A673 (cell line): ENCODE data around the gene SPATA18. TPM values are rescaled to one million over a fixed set of nuclear protein-coding genes. Genes with fewer than 3 reads are reported as not detected.

Experiments
- BruUV-seq: library from RNA; stranded (reverse); fragments of 400-500 nt; replicated peaks from 2 replicates; lab custom pipeline; 2021; lab: Mats Ljungman, UMichigan
- CTCF ChIA-PET: fragments of 300-600 bp; sonication (Branson Sonifier 250); formaldehyde crosslinking; loops from one replicate; lab custom pipeline; 2022; ENCODE audit warnings: antibody characterized with exemption; lab: Charles Lee
- POLR2A ChIA-PET: fragments of 300-600 bp; sonication (Branson Sonifier 250); formaldehyde crosslinking; loops from one replicate; lab custom pipeline; 2022; ENCODE audit warnings: antibody characterized with exemption; ENCODE audit not compliant: low non-redundant PET; lab: Charles Lee
- DNase-seq: peaks from one replicate; pipeline ENCODE4 v3.0.0-alpha.2; 2015; ENCODE audit warnings: low spot score
- H3K27ac ChIP-seq: fragments of 200-600 bp; sonication (generic); 2 replicates; pipeline ENCODE4 v1.5.1; 2016; ENCODE audit warnings: mixed run types, low read depth, mild to moderate bottlenecking, mixed read lengths, antibody characterized with exemption, low read length; ENCODE audit not compliant: poor library complexity, severe bottlenecking
- H3K27me3 ChIP-seq: fragments of 200-600 bp; sonication (generic); replicated peaks from 2 replicates; pipeline ENCODE4 v1.6.1; 2017; ENCODE audit warnings: mixed run types, low read depth, mild to moderate bottlenecking, mixed read lengths, antibody characterized with exemption, low read length; ENCODE audit not compliant: insufficient read depth, poor library complexity
- H3K36me3 ChIP-seq: fragments of 200-600 bp; sonication (generic); 2 replicates; pipeline ENCODE4 v1.6.1; 2016; ENCODE audit warnings: mixed run types, mild to moderate bottlenecking, mixed read lengths, antibody characterized with exemption, low read length; ENCODE audit not compliant: insufficient read depth, poor library complexity, severe bottlenecking
- H3K4me1 ChIP-seq: fragments of 200-600 bp; sonication (generic); 2 replicates; pipeline ENCODE4 v1.6.1; 2017; ENCODE audit warnings: mixed run types, mild to moderate bottlenecking, mixed read lengths, antibody characterized with exemption, low read length; ENCODE audit not compliant: insufficient read depth, poor library complexity, severe bottlenecking
- H3K4me3 ChIP-seq: fragments of 200-600 bp; sonication (generic); 2 replicates; pipeline ENCODE4 v1.5.1; 2016; ENCODE audit warnings: low read depth, mixed run types, mild to moderate bottlenecking, mixed read lengths, low read length; ENCODE audit not compliant: poor library complexity, severe bottlenecking
- H3K9me3 ChIP-seq: fragments of 200-600 bp; sonication (generic); 2 replicates; pipeline ENCODE4 v1.6.1; 2016; ENCODE audit warnings: mixed run types, low read depth, mild to moderate bottlenecking, mixed read lengths, antibody characterized with exemption, low read length; ENCODE audit not compliant: poor library complexity, severe bottlenecking
- CTCF ChIP-seq: fragments of 300-800, 200-600 bp; sonication (generic); conservative IDR thresholded peaks from 2 replicates; pipeline ENCODE4 v1.5.1; 2017; ENCODE audit warnings: low read depth, mild to moderate bottlenecking, antibody characterized with exemption, low read length, moderate library complexity, mixed read lengths
- EZH2 ChIP-seq: fragments of 200-600 bp; sonication (generic); IDR thresholded peaks from 2 replicates; pipeline ENCODE4 v1.6.1; 2017; ENCODE audit warnings: borderline replicate concordance, low read depth, mild to moderate bottlenecking, mixed read lengths, antibody characterized with exemption, low read length; ENCODE audit not compliant: poor library complexity, severe bottlenecking
- intact Hi-C: fragments of 100-400 bp; cut with micrococcal nuclease; formaldehyde crosslinking; loops from one replicate; pipeline ENCODE4 v1.10.0; 2022; ENCODE audit not compliant: unreplicated experiment
- total RNA-seq: library from RNA; stranded (reverse); gene quantifications from 2 replicates; pipeline ENCODE4 v1.2.3, GENCODE V29; 2021

SPATA18 gene
- total RNA-seq, 1 experiment from 2014 or later: 0.71 TPM

DNA sequence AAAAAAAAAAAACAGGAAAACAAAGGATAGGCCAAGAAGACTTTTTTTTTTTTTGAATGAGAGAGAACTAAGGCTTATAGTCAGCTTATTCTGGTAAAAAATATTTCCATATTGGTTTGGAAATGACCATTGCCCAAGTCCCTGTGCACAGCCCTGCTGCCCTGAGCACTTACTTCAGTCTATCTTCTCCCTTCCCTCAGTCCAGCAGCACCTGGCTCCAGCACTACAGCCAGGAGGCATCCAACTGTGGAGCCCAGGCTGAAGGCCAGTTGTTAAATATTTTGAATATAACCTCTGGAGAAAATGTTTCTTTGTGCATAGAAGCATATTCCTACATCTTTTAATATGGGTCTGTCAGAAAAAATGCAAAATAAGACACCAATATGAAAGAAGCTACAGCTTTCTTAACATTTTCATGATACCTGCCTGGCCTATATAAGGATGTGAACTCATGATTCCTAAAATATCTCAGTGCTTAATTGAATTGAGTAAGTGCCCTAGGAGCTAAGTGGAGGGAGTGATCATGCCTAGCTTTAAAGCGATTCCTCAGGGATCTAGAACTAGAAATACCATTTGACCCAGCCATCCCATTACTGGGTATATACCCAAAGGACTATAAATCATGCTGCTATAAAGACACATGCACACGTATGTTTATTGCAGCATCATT is 45.4 kb upstream of the SPATA18 start:
- Histone ChIP-seq H3K4me3 (no peak overlapping the region), H3K36me3 (no peaks in the 10 kb centered on the region), H3K27me3 (no peaks in the 10 kb centered on the region), H3K4me1 (no peaks in the 10 kb centered on the region), H3K27ac (no peak overlapping the region), H3K9me3 (no peaks in the 10 kb centered on the region)
- no TSS peak for BruUV-seq
- no peak for DNase-seq
- CTCF ChIA-PET: no interaction called here
- intact Hi-C loops: no loop called here
- POLR2A ChIA-PET: no interaction called here
- TF ChIP-seq EZH2 (no peak), CTCF (no peak)

DNA sequence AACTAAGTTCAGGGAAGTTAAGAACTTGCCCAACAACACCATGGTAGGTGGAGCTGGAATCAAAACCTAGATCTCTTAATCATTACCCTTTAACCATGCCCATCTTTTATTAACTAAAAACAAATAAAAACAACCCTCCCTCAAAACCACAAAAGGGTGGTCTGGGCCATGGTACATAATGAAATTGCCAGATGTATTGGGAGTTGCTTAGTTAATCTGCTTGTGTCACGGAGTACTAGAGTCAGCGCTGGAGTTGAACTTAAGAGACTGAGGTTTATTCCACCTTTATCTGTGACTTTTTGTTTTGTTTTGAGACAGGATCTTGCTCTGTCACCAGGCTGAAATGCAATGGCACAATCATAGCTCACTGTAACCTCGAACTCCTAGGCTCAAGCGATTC is 44.2 kb upstream of the SPATA18 start:
- CTCF ChIA-PET: no interaction called here
- Histone ChIP-seq H3K4me1 (no peaks in the 10 kb centered on the region), H3K27me3 (no peaks in the 10 kb centered on the region), H3K36me3 (no peaks in the 10 kb centered on the region), H3K27ac (no peak overlapping the region), H3K9me3 (no peaks in the 10 kb centered on the region), H3K4me3 (no peak overlapping the region)
- no TSS peak for BruUV-seq
- POLR2A ChIA-PET: no interaction called here
- intact Hi-C loops: no loop called here
- no peak for DNase-seq
- TF ChIP-seq CTCF (no peak), EZH2 (no peak)

- Histone ChIP-seq H3K4me3 (no peak overlapping the region), H3K9me3 (no peaks in the 10 kb centered on the region), H3K4me1 (no peaks in the 10 kb centered on the region), H3K36me3 (no peaks in the 10 kb centered on the region), H3K27ac (no peak overlapping the region), H3K27me3 (no peaks in the 10 kb centered on the region)
- no peak for DNase-seq
- BruUV-seq: no TSS peak
- TF ChIP-seq EZH2 (no peak), CTCF (no peak)
- ChIA-PET CTCF (no interaction called here), POLR2A (no interaction called here)
- intact Hi-C loops: no loop called here
These were observed 40.1 kb upstream of the SPATA18 start for GRCh38 chr4:52010986-52011385.
